Measurements from ENCODE around the gene SH2D1B. TPM values are rescaled to one million over a fixed set of nuclear protein-coding genes. Genes with fewer than 3 reads are reported as not detected.

The SH2D1B gene
- total and polyA plus RNA-seq, 4 experiments from 2014 or later, result 0.23 TPM; not detected in 3

- ChIA-PET POLR2A (ENCODE audit: partially characterized antibody) (no interaction called here), CTCF (ENCODE audit: partially characterized antibody) (no interaction called here)
- no peaks in the 10 kb centered on the region for H3K36me3 Mint-ChIP-seq
- Histone ChIP-seq H3K27ac (ENCODE audit: low read depth, low read length) (no peak overlapping the region), H3K36me3 (ENCODE audit: insufficient read depth, low read length) (no peaks in the 10 kb centered on the region), H3K9me3 (ENCODE audit: control insufficient read depth in 1 of 2, low read length in 2 of 2) (no peaks in the 10 kb centered on the region), H3K27me3 (ENCODE audit: insufficient read depth, low read length) (no peaks in the 10 kb centered on the region), H3K4me1 (ENCODE audit: insufficient read depth, low read length) (no peaks in the 10 kb centered on the region), H3K4me3 (ENCODE audit: low read length in 2 of 2) (no peak overlapping the region)
- no peaks in the 10 kb centered on the region for H3K4me1 Mint-ChIP-seq
- H3K9me3 Mint-ChIP-seq, result no peaks in the 10 kb centered on the region
- no peak for DNase-seq
- no peak overlapping the region for H3K27ac Mint-ChIP-seq
- peaks cover 10 to 16% of the 10 kb centered on the region in 2 donors for H3K27me3 Mint-ChIP-seq
- intact Hi-C loops (cut with micrococcal nuclease), result no loop called here
- H3K4me3 Mint-ChIP-seq, result no peak overlapping the region
These were observed 51.1 kb downstream of the SH2D1B start for GRCh38 chr1:162360874-162361260.

DNA sequence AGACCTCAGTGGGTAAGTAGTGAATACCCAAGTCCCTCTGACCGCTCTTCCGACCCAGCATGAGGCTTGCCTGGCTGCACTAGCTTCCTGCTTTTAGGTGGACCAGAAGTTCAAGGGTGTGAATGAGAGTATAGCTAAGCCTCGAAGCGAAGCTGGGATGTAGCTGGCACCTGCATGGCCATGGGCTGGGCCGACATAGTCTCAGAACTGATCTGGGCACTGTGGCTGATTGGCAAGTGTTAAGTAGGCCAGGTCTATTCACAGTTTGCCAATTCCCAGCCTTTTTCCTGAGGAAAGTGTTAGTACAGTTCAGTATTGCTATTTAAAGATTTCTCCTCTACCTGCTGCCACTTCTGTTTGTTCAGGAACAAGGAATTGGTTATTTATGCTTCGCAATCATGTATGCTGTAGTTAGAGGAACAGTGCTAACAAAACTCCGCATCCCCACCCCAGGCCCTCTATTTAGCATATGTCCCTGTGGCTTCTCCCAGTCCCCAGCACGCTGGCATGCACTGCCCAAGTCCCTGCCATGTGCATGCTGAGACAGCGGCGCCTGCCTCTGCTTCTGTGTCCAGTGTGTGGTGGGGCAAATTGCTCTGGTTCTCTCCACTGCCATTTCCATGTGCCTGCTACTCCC is 51.6 kb downstream of the SH2D1B start:
- Histone ChIP-seq H3K36me3 (ENCODE audit: insufficient read depth, low read length) (no peaks in the 10 kb centered on the region), H3K4me1 (ENCODE audit: insufficient read depth, low read length) (no peaks in the 10 kb centered on the region), H3K9me3 (ENCODE audit: control insufficient read depth in 1 of 2, low read length in 2 of 2) (no peaks in the 10 kb centered on the region), H3K4me3 (ENCODE audit: low read length in 2 of 2) (no peak overlapping the region), H3K27me3 (ENCODE audit: insufficient read depth, low read length) (no peaks in the 10 kb centered on the region), H3K27ac (ENCODE audit: low read depth, low read length) (no peak overlapping the region)
- POLR2A ChIA-PET (ENCODE audit: partially characterized antibody), result no interaction called here
- no peak overlapping the region for H3K4me3 Mint-ChIP-seq
- CTCF ChIA-PET (ENCODE audit: partially characterized antibody), result no interaction called here
- H3K27me3 Mint-ChIP-seq, result peaks cover 13 to 16% of the 10 kb centered on the region in 2 donors
- intact Hi-C loops (cut with micrococcal nuclease), result no loop called here
- H3K36me3 Mint-ChIP-seq, result no peaks in the 10 kb centered on the region
- H3K27ac Mint-ChIP-seq, result no peak overlapping the region
- DNase-seq, result no peak
- H3K9me3 Mint-ChIP-seq, result no peaks in the 10 kb centered on the region
- H3K4me1 Mint-ChIP-seq, result no peaks in the 10 kb centered on the region

- Histone ChIP-seq H3K27me3 (ENCODE audit: insufficient read depth, low read length) (no peaks in the 10 kb centered on the region), H3K4me1 (ENCODE audit: insufficient read depth, low read length) (no peaks in the 10 kb centered on the region), H3K27ac (ENCODE audit: low read depth, low read length) (no peak overlapping the region), H3K4me3 (ENCODE audit: low read length in 2 of 2) (no peak overlapping the region), H3K36me3 (ENCODE audit: insufficient read depth, low read length) (no peaks in the 10 kb centered on the region), H3K9me3 (ENCODE audit: control insufficient read depth in 1 of 2, low read length in 2 of 2) (no peaks in the 10 kb centered on the region)
- H3K9me3 Mint-ChIP-seq, result no peaks in the 10 kb centered on the region
- H3K27me3 Mint-ChIP-seq, result peaks cover 13 to 14% of the 10 kb centered on the region in 2 donors
- intact Hi-C loops (cut with micrococcal nuclease), result no loop called here
- POLR2A ChIA-PET (ENCODE audit: partially characterized antibody), result no interaction called here
- no peaks in the 10 kb centered on the region for H3K4me1 Mint-ChIP-seq
- DNase-seq, result no peak
- no peaks in the 10 kb centered on the region for H3K36me3 Mint-ChIP-seq
- CTCF ChIA-PET (ENCODE audit: partially characterized antibody), result no interaction called here
- H3K4me3 Mint-ChIP-seq, result no peak overlapping the region
- H3K27ac Mint-ChIP-seq, result no peak overlapping the region
These were observed 52.3 kb downstream of the SH2D1B start for GRCh38 chr1:162359523-162360236.

DNA sequence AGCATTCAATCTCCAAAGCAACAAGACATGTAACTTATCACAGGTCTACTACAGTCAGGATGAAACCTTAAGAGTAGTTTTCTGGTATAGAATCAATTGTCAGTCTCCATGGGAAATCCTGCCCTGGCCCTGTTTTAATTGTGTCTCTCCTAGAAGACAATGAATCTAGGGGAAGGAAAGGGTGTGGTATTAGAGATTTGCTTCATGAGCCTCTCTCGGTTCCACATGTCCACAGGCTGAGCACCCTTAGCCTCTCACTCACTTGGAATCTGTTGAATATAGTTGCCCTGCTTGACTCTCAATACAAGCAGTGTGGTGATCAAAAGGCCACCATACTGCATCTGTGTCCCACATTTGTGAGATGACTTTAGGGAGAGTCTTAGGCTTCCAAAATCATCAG is 53.0 kb downstream of the SH2D1B start:
- no peaks in the 10 kb centered on the region for H3K4me1 Mint-ChIP-seq
- Histone ChIP-seq H3K27me3 (ENCODE audit: insufficient read depth, low read length) (no peaks in the 10 kb centered on the region), H3K27ac (ENCODE audit: low read depth, low read length) (no peak overlapping the region), H3K4me1 (ENCODE audit: insufficient read depth, low read length) (no peaks in the 10 kb centered on the region), H3K9me3 (ENCODE audit: control insufficient read depth in 1 of 2, low read length in 2 of 2) (no peaks in the 10 kb centered on the region), H3K36me3 (ENCODE audit: insufficient read depth, low read length) (no peaks in the 10 kb centered on the region), H3K4me3 (ENCODE audit: low read length in 2 of 2) (no peak overlapping the region)
- intact Hi-C loops (cut with micrococcal nuclease), result no loop called here
- no peaks in the 10 kb centered on the region for H3K9me3 Mint-ChIP-seq
- ChIA-PET CTCF (ENCODE audit: partially characterized antibody) (no interaction called here), POLR2A (ENCODE audit: partially characterized antibody) (no interaction called here)
- H3K36me3 Mint-ChIP-seq, result no peaks in the 10 kb centered on the region
- no peak overlapping the region for H3K4me3 Mint-ChIP-seq
- DNase-seq, result no peak
- peaks cover 12% of the 10 kb centered on the region in 2 donors for H3K27me3 Mint-ChIP-seq
- no peak overlapping the region for H3K27ac Mint-ChIP-seq

DNA sequence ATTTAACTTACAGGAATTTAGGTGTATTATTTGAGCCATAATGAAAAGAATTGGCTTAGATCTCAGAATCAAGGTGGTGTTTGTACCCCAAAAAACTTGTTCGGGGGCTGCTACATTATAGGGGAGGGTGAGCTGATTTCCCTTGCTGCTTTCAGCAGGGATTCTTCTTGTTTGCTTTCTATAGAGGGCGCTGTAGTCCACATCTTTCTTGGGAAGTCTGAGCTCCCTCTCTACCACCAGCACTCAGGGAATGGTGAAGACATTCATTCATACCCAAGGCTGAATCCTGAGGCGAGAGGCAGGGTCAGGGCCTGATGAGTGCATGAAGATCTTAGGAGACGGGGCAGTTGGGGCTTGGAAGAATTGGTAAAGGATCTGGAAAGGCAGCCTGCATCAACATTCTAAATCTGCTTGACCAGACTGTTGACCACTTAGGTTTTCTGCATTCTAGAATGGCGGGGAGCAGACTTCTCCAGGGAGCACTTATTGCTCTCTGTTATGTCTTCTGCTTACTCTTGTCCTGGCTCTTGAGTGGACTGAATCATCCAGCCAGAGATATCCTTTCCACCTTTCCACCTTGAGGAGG is 54.2 kb downstream of the SH2D1B start:
- Histone ChIP-seq H3K4me1 (ENCODE audit: insufficient read depth, low read length) (no peaks in the 10 kb centered on the region), H3K9me3 (ENCODE audit: control insufficient read depth in 1 of 2, low read length in 2 of 2) (no peaks in the 10 kb centered on the region), H3K27me3 (ENCODE audit: insufficient read depth, low read length) (no peaks in the 10 kb centered on the region), H3K27ac (ENCODE audit: low read depth, low read length) (no peak overlapping the region), H3K36me3 (ENCODE audit: insufficient read depth, low read length) (no peaks in the 10 kb centered on the region), H3K4me3 (ENCODE audit: low read length in 2 of 2) (no peak overlapping the region)
- Mint-ChIP-seq H3K4me1 (no peaks in the 10 kb centered on the region), H3K9me3 (no peaks in the 10 kb centered on the region), H3K27me3 (peaks cover 8 to 17% of the 10 kb centered on the region in 2 donors), H3K36me3 (no peaks in the 10 kb centered on the region), H3K27ac (no peak overlapping the region), H3K4me3 (no peak overlapping the region)
- intact Hi-C loops (cut with micrococcal nuclease), result no loop called here
- CTCF ChIA-PET (ENCODE audit: partially characterized antibody), result no interaction called here
- DNase-seq, result no peak
- POLR2A ChIA-PET (ENCODE audit: partially characterized antibody), result no interaction called here

DNA sequence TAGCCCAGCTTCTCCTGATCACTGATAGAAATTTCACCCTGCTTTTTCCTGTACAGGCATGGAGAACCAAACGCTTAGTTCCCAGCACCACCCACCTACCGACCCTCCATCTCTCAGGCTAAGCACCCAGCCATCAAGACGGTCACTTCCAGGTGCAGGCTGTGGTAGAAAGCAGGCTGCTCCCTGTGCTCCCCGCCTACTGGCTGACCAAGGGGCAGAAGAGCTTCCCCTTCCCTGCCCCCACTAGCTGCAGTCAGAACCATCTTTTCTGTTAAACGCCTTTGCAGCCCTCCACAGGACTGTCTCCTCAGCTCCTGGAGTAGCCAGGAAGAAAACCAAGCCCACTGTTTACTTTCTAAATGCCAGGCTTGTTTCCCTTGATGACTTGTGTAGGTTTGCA is 58.2 kb downstream of the SH2D1B start:
- intact Hi-C loops (cut with micrococcal nuclease), result no loop called here
- H3K27me3 Mint-ChIP-seq, result peaks cover 9 to 24% of the 10 kb centered on the region in 2 donors
- CTCF ChIA-PET (ENCODE audit: partially characterized antibody), result no interaction called here

GRCh38 chr1:162353078-162353477 is 58.9 kb downstream of the SH2D1B start:
- ChIA-PET CTCF (ENCODE audit: partially characterized antibody) (no interaction called here), POLR2A (ENCODE audit: partially characterized antibody) (no interaction called here)
- Histone ChIP-seq H3K4me1 (ENCODE audit: insufficient read depth, low read length) (no peaks in the 10 kb centered on the region), H3K27me3 (ENCODE audit: insufficient read depth, low read length) (no peaks in the 10 kb centered on the region), H3K36me3 (ENCODE audit: insufficient read depth, low read length) (no peaks in the 10 kb centered on the region), H3K9me3 (ENCODE audit: control insufficient read depth in 1 of 2, low read length in 2 of 2) (no peaks in the 10 kb centered on the region), H3K4me3 (ENCODE audit: low read length in 2 of 2) (no peak overlapping the region), H3K27ac (ENCODE audit: low read depth, low read length) (no peak overlapping the region)
- Mint-ChIP-seq H3K4me1 (no peaks in the 10 kb centered on the region), H3K9me3 (no peaks in the 10 kb centered on the region), H3K36me3 (no peaks in the 10 kb centered on the region), H3K27me3 (peaks cover 9 to 24% of the 10 kb centered on the region in 2 donors), H3K27ac (no peak overlapping the region), H3K4me3 (no peak overlapping the region)
- intact Hi-C loops (cut with micrococcal nuclease), result no loop called here
- DNase-seq, result no peak

More for the DNA sequence above, 58.2 kb downstream of the SH2D1B start:
- Histone ChIP-seq H3K4me1 (ENCODE audit: insufficient read depth, low read length) (no peaks in the 10 kb centered on the region), H3K9me3 (ENCODE audit: control insufficient read depth in 1 of 2, low read length in 2 of 2) (no peaks in the 10 kb centered on the region), H3K36me3 (ENCODE audit: insufficient read depth, low read length) (no peaks in the 10 kb centered on the region), H3K27me3 (ENCODE audit: insufficient read depth, low read length) (no peaks in the 10 kb centered on the region), H3K27ac (ENCODE audit: low read depth, low read length) (no peak overlapping the region), H3K4me3 (ENCODE audit: low read length in 2 of 2) (no peak overlapping the region)
- DNase-seq, result no peak
- POLR2A ChIA-PET (ENCODE audit: partially characterized antibody), result no interaction called here
- Mint-ChIP-seq H3K36me3 (no peaks in the 10 kb centered on the region), H3K27ac (no peak overlapping the region), H3K9me3 (no peaks in the 10 kb centered on the region), H3K4me1 (no peaks in the 10 kb centered on the region), H3K4me3 (no peak overlapping the region)

Measured in CD4-positive, alpha-beta memory T cell (primary cell).